SK-N-MC (cell line): Measurements from ENCODE around the gene ZBTB33.

Experiments
- DNase-seq: peaks from one replicate; pipeline ENCODE4 v3.0.0-alpha.2; 2011; ENCODE audit warnings: low read depth, low spot score
- H3K27ac ChIP-seq: fragments of 200-600 bp; sonication (generic); 2 replicates; pipeline ENCODE4 v1.5.1; 2016; ENCODE audit warnings: mixed run types
- H3K36me3 ChIP-seq: fragments of 200-600 bp; sonication (generic); 2 replicates; pipeline ENCODE4 v1.6.1; 2017; ENCODE audit warnings: antibody characterized with exemption, low read length, mixed read lengths; ENCODE audit not compliant: insufficient read depth
- H3K4me3 ChIP-seq: fragments of 200-600 bp; sonication (generic); 2 replicates; pipeline ENCODE4 v1.5.1; 2016
- H3K9ac ChIP-seq: fragments of 200-600 bp; sonication (generic); 2 replicates; pipeline ENCODE4 v1.8.0; 2017; ENCODE audit warnings: mixed run types, mixed read lengths; ENCODE audit not compliant: insufficient read length
- H3K9me3 ChIP-seq: fragments of 200-600 bp; sonication (generic); 2 replicates; pipeline ENCODE4 v1.6.1; 2017; ENCODE audit warnings: low read depth, mild to moderate bottlenecking, antibody characterized with exemption, low read length, moderate library complexity, mixed read lengths
- EZH2 ChIP-seq: fragments of 200-600 bp; sonication (generic); IDR thresholded peaks from one replicate; pipeline ENCODE4 v1.6.1; 2017; ENCODE audit warnings: antibody characterized with exemption
- FOXP2 ChIP-seq: optimal IDR thresholded peaks from 2 replicates; pipeline ENCODE3; 2011; ENCODE audit warnings: mild to moderate bottlenecking, moderate library complexity; ENCODE audit not compliant: insufficient read depth; ENCODE audit errors: extremely low read length, control extremely low read depth
- POLR2AphosphoS5 ChIP-seq: IDR thresholded peaks from 2 replicates; pipeline ENCODE4 v1.6.1; 2012; ENCODE audit warnings: mild to moderate bottlenecking, low read depth, low read length, borderline replicate concordance

ZBTB33 gene

DNA sequence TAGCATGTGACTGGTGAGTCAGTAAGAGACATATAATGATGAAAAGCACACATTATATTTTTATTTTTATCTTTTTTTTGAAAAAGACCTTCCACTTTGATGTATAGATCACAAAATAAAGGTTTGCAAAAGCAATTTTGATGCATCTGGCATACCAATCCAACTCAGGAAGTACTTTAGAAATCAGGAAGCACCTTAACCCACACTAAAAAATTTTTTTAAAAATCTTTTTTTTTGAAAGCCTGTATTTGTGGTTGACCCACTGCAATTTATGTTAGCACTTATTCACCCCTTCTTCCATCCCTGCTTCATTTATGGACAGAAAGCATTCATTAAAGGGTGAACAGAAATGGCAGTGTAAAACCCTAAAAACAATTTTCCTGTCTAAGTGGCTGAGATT is 44.0 kb downstream of the ZBTB33 start:
- H3K4me3 ChIP-seq = no peak overlapping the region
- H3K27ac ChIP-seq = no peak overlapping the region
- no peaks in the 10 kb centered on the region for H3K36me3 ChIP-seq
- DNase-seq = no peak
- TF ChIP-seq POLR2AphosphoS5 = no peak
- TF ChIP-seq FOXP2 = no peak
- TF ChIP-seq EZH2 = no peak
- no peak overlapping the region for H3K9ac ChIP-seq
- no peaks in the 10 kb centered on the region for H3K9me3 ChIP-seq

DNA sequence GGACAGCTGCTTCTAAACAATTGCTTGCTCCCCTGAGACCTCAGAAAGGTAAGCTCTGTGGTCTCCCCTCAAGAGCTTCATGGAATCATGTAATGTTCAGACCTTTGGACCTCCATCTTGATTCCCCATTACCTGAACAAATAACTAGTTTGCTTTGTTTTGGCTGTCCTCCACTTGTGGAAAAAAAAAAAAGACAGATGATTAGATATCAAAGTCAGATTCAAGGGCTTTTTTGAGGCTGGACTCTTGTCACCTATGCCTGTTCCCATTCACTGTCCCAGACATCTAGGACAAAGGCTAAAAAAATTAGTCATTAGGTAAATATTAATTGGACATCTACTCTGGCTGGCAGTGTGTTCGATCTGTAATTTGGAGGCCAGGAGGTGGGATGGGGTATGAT is 47.3 kb downstream of the ZBTB33 start:
- H3K36me3 ChIP-seq = no peaks in the 10 kb centered on the region
- H3K27ac ChIP-seq = no peak overlapping the region
- H3K9me3 ChIP-seq = no peaks in the 10 kb centered on the region
- DNase-seq = no peak
- no peak overlapping the region for H3K9ac ChIP-seq
- H3K4me3 ChIP-seq = no peak overlapping the region
- no peak for TF ChIP-seq EZH2
- no peak for TF ChIP-seq FOXP2
- TF ChIP-seq POLR2AphosphoS5 = no peak

DNA sequence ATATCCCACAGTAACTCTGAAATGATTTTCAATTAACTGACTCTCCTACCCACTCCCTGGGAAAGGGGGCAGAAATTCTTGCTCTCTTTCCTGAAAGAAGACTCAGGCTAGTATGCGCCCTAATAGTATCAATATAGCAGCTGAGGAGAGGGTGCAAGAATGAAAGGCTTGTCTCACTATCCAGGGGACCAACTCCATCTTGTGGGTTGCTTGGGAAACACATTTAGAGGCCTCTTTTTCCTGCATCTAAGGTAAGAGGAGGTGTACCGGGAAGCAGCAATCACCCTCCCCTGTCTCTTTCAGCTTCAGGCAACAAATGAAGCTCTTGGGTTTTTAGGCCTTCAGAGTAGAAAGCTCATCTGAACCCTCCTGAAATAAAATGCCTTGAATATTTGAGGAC is 49.3 kb downstream of the ZBTB33 start:
- no peak for DNase-seq
- no peak overlapping the region for H3K9ac ChIP-seq
- H3K9me3 ChIP-seq = no peaks in the 10 kb centered on the region
- no peak overlapping the region for H3K4me3 ChIP-seq
- no peaks in the 10 kb centered on the region for H3K36me3 ChIP-seq
- no peak overlapping the region for H3K27ac ChIP-seq
- TF ChIP-seq EZH2 (no peak), POLR2AphosphoS5 (no peak), FOXP2 (no peak)

DNA sequence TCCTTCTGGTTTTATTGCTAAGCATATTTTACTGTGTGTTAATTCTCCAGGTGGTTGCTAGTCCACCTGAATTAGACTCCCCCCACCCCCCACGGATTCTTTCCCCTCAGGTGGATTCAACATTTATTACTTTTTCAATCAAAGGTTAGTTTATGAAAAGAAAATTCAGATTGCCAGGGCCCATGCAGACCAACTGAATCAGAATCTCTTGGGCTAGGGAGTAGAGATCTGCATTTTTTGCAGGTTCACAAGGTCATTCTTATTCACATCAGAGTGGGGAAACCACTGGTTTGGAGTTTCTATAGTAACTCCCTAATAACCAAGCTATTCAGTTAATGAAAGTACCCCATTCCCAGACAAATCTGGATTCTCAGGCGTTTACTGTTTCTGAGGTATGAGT is 50.9 kb downstream of the ZBTB33 start:
- peak overlapping the region; percentile 77; the same call in 1 of the 2 replicates for H3K27ac ChIP-seq
- H3K9ac ChIP-seq = no peak overlapping the region
- no peaks in the 10 kb centered on the region for H3K36me3 ChIP-seq
- TF ChIP-seq EZH2 = no peak
- no peak for TF ChIP-seq POLR2AphosphoS5
- TF ChIP-seq FOXP2 = no peak
- no peak for DNase-seq
- H3K9me3 ChIP-seq = no peaks in the 10 kb centered on the region
- H3K4me3 ChIP-seq = no peak overlapping the region

DNA sequence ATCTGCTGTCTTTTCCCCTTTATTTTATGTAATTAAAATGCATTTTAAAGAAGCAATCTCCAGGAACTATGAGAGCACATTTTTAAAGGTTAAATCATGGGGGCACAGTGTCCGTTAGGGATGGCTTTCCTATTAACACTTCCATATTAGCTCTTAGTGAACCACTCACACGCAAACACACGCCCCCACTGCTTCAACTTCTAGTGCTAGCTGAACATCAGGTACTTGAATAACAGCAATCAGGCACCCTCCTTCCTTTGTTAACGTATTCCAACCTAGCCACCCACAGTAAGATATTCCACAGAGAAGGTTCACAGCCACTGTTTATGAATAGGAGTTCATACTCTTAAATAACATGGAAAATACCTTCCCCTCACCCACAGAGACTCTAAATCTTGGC is 51.3 kb downstream of the ZBTB33 start:
- H3K36me3 ChIP-seq = no peaks in the 10 kb centered on the region
- TF ChIP-seq FOXP2 (no peak), POLR2AphosphoS5 (no peak), EZH2 (no peak)
- peak overlapping the region; percentile 29 for H3K9ac ChIP-seq
- no peak for DNase-seq
- no peaks in the 10 kb centered on the region for H3K9me3 ChIP-seq
- peak overlapping the region; percentile 67 for H3K4me3 ChIP-seq
- H3K27ac ChIP-seq = peak overlapping the region; percentile 77

GRCh38 chrX:120302434-120302833 is 51.8 kb downstream of the ZBTB33 start:
- no peak overlapping the region for H3K9ac ChIP-seq
- H3K9me3 ChIP-seq = no peaks in the 10 kb centered on the region
- TF ChIP-seq POLR2AphosphoS5 = 0 out of 2 replicates have a peak, but pooled peaks have one; percentile 27
- no peak for TF ChIP-seq FOXP2
- TF ChIP-seq EZH2 = no peak
- DNase-seq = peak; percentile 45
- H3K27ac ChIP-seq = peak overlapping the region; percentile 77
- H3K36me3 ChIP-seq = no peaks in the 10 kb centered on the region
- peak overlapping the region; percentile 67 for H3K4me3 ChIP-seq

DNA sequence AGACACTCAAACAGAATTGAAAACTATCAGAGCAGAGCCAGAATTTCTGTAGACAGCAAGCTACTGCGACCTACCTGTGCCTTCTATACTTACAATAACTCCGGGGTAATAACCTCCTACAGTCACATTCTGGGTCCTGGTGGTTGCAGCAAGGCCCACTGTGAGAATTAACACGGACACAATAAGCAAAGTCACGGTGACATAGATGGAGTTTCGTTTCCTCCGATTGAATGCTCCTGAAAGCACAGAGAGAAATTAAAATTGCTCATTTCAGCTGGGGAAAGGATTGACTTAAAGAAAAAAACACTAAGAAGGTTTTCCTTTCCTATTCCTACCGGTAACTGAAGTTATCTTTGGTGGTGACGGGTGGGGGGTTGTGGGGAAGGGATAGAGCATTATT is 53.6 kb downstream of the ZBTB33 start:
- H3K36me3 ChIP-seq = no peaks in the 10 kb centered on the region
- DNase-seq = no peak
- H3K4me3 ChIP-seq = no peak overlapping the region
- no peaks in the 10 kb centered on the region for H3K9me3 ChIP-seq
- no peak overlapping the region for H3K9ac ChIP-seq
- no peak for TF ChIP-seq EZH2
- no peak for TF ChIP-seq FOXP2
- TF ChIP-seq POLR2AphosphoS5 = no peak
- H3K27ac ChIP-seq = peak overlapping the region; percentile 48; the same call in 1 of the 2 replicates

DNA sequence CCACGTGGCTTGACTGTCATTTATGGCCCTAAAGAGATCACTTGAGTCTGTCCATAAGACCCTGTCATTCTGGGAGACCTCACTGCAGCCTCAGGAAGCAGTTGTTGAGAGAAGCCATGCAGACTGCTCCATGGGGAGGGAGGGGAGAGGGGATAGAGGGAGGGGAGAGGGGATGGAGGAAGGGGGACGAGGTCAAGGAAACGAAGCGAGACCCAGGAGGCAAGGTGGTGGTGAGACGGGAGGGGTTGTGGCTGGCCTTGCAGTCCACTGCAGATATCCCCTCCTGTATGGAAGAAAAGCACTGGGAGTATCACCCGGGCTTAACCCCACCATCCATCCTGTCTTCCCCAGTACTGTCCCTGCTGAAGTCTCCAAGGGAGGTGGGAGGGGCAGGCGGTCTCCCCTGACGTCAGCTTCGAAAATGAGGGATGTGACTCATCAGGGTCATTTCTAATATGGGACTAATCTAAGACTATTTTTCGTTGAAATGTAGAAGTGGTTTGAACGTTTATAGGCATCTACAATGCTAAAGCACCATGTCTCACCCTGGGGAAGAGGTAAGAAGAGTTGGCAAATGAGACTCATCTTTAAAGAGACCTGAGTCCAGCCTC is 55.0 kb downstream of the ZBTB33 start:
- no peak for TF ChIP-seq POLR2AphosphoS5
- TF ChIP-seq EZH2 = no peak
- TF ChIP-seq FOXP2 = no peak
- Histone ChIP-seq H3K9me3 (no peaks in the 10 kb centered on the region), H3K4me3 (no peak overlapping the region), H3K9ac (no peak overlapping the region), H3K27ac (no peak overlapping the region), H3K36me3 (no peaks in the 10 kb centered on the region)
- DNase-seq = no peak

GRCh38 chrX:120306630-120307029 is 56.0 kb downstream of the ZBTB33 start:
- H3K9ac ChIP-seq = no peak overlapping the region
- DNase-seq = no peak
- TF ChIP-seq EZH2 (no peak), POLR2AphosphoS5 (no peak), FOXP2 (no peak)
- H3K36me3 ChIP-seq = no peaks in the 10 kb centered on the region
- no peak overlapping the region for H3K27ac ChIP-seq
- no peak overlapping the region for H3K4me3 ChIP-seq
- no peaks in the 10 kb centered on the region for H3K9me3 ChIP-seq
